ENCODE measurements around the gene LPIN2.

DNA sequence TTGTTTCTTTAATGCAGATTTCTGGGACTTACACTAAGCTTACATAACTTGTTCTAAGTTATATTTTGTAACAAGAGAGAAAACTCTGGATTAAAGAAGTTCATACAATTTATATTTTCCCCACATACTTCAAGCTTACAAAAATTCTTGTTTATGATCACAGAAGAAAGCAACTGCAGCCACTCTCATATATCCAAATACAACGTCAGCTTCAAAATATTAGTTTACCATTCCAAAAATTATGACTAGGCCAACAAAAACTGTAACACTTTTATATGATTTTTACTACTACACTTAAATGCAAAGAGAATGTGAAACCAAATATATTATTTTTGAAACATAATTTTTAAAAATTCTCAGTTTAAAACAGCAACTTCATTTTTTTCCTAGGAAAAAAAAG is 30.9 kb downstream of the LPIN2 start:
- TF ChIP-seq, protein P1, sequence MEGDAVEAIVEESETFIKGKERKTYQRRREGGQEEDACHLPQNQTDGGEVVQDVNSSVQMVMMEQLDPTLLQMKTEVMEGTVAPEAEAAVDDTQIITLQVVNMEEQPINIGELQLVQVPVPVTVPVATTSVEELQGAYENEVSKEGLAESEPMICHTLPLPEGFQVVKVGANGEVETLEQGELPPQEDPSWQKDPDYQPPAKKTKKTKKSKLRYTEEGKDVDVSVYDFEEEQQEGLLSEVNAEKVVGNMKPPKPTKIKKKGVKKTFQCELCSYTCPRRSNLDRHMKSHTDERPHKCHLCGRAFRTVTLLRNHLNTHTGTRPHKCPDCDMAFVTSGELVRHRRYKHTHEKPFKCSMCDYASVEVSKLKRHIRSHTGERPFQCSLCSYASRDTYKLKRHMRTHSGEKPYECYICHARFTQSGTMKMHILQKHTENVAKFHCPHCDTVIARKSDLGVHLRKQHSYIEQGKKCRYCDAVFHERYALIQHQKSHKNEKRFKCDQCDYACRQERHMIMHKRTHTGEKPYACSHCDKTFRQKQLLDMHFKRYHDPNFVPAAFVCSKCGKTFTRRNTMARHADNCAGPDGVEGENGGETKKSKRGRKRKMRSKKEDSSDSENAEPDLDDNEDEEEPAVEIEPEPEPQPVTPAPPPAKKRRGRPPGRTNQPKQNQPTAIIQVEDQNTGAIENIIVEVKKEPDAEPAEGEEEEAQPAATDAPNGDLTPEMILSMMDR (IDR thresholded peaks at IDR 0.05 in 4 of 5, conservative IDR thresholded peaks at IDR 0.05 in 1 of 5), result no peak
- TF ChIP-seq POLR2A (IDR thresholded peaks at IDR 0.05), result no peak

Measured in gastrocnemius medialis (tissue), 4 donors.